Measurements from ENCODE around the gene HBG2.
"Not testable (repeated sequence)": the region's sequence is repeated elsewhere in the genome, so short reads cannot be mapped to it uniquely, and the experiment has no call there.

Gene HBG2

DNA sequence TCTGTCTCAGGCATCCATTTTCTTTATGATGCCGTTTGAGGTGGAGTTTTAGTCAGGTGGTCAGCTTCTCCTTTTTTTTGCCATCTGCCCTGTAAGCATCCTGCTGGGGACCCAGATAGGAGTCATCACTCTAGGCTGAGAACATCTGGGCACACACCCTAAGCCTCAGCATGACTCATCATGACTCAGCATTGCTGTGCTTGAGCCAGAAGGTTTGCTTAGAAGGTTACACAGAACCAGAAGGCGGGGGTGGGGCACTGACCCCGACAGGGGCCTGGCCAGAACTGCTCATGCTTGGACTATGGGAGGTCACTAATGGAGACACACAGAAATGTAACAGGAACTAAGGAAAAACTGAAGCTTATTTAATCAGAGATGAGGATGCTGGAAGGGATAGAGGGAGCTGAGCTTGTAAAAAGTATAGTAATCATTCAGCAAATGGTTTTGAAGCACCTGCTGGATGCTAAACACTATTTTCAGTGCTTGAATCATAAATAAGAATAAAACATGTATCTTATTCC lies 26.1 kb upstream of the HBG2 start:
- DNase-seq: no peak

DNA sequence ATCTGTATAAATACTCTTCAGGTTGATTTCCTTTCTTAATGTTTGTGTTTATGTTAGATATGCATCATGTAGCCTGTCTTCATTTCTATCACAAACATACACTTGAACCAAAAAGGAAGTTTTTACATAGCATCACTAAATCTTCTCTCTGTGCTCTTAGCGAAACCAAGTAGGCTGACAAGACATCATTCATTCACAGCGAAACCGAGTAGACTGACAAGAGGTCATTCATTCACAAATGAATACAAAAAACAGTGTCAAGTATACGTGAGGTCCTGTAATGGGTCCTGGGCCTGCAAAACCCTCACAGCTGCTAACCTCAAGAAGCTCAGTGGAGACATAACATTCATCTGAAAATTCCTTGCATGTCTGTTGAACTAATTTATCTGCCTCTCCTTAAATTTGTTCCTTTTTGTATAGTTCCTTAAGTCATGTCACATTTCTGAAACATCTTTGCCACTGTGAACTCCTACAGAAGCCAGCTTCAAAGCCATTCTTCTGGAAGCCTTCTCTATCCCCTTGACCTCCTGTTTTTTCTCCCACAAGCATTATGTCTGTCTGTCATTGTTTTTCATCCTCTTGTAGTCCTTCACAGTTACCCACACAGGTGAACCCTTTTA lies 25.0 kb upstream of the HBG2 start:
- no peak for DNase-seq

DNA sequence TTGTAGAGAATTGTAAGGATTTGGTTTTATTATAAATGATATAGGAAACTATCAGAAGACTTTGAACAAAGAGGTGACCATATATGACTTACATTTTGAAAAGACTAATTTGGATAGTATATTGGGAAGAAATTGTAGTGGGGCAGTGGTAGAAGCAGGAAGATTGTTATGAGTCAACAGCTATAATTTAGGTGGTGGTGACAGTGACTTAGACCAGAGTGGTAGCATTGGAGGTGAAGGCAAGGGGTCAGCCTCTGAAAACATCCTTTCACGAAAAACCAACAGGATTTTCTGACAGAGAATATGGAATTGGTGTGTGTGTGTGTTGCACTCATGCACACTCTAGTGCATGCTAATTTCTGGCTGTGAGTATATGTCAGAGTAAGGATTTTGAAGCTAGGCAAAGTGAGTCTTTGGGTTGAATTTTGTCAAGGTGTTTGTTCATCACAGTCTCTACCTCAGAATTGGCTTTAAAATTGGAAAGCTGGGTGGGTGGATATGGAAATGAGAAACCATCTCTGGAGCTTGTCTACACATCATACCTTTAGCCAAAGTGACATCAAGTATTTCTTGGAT lies 23.3 kb upstream of the HBG2 start:
- no peak for DNase-seq

DNA sequence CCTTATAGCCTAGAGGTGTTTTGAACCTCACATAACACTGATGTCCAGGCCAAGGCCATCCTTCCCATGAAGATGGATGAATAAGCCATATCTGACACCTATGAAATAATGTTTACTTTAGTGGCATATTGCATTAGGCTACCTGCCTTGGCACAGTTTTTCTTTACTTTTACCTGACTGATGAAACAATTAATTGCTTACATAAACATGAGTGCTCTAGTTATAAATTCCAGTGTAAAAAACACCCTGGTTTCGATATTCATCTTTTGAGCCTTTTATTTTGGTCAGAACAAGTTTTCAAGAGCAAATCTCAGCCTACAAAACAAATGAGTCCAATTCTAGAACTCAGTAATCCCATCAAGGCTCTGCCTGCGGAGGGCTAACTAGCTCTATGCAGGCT lies 22.1 kb upstream of the HBG2 start:
- no peak for DNase-seq

DNA sequence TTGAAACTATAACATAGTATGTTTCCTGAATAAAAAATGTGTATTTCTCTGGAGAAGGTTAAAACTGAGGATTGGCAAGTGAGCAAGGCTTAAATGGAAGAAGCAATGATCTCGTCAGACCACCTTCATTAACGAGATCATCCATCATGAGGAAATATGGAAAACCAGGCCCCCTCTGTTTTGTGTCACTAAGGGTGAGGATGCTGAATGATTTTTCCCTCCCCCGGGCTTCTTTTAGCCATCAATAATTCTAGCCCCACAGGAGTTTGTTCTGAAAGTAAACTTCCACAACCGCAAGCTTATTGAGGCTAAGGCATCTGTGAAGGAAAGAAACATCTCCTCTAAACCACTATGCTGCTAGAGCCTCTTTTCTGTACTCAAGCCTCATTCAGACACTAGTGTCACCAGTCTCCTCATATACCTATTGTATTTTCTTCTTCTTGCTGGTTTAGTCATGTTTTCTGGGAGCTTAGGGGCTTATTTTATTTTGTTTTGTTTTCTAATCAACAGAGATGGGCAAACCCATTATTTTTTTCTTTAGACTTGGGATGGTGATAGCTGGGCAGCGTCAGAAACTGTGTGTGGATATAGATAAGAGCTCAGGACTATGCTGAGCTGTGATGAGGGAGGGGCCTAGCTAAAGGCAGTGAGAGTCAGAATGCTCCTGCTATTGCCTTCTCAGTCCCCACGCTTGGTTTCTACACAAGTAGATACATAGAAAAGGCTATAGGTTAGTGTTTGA lies 21.0 kb upstream of the HBG2 start:
- DNase-seq: no peak

DNA sequence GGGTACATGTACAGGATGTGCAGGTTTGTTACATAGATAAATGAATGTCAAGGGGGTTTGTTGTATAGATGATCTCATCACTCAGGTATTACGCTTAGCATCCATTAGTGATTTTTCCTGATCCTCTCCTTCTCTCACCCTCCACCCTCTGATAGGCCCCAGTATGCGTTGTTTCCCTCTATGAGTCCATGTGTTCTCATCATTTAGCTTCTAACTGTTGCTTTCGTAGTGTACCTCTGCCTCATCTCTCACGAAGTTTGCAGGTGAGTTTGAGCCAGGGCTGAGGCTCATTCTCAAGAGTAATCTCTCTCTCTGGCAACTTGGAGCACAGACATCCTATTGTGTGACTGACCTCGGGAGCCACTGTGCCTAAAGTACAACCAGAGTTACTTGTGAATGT lies 19.8 kb upstream of the HBG2 start:
- DNase-seq: no peak

DNA sequence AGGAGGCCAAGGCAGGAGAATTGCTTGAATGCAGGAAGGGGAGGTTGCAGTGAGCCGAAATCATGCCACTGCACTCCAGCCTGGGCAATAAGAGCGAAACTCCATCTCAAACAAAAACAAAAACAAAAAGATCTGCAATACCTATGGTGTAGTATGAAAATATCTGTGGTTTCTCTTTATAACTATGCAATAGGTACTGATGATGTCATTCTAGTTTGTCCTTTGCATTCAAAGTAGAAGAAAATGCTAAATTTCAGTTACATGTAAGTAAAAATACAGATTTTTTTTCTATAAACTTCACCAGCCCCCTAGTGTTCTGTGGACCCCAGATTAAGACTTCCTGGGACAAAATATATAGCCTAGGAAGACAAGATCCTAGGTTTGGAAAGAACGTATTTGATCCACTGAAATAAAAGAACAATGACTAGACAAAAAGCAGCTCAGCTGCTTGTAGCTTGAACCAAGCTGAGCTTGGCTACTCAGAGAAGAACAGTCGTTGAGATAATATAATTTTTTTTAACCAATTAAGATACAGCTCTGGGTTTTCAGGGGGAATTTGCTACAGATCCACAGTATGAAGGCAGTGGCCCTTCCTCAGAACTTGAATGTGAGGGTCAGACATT lies 17.9 kb upstream of the HBG2 start:
- no peak for DNase-seq

DNA sequence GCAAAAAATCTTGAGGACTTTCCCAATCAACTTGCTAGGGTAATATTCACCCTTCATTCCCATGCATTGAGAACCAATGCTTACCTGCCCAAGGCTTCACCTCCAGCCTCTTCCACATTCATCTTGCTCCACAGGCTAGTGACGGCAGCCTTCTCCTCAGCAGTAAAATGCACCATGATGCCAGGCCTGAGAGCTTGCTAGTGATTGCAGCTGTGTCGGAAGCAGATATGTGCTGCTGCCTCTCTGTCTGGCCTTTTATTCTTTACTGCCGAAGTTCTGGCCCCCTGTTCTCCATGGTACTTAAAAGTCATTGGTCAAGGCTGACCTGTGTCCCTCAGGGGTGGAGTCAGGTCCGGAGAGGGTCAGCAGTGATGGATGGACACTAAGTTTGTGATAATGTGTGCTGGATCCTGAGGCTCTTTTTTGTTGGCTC lies 15.2 kb upstream of the HBG2 start, which contains the start of gene HBE1:
Gene HBE1, minus strand, starts transcription at position 231 of the 433 bp plus-strand sequence. Its CDS starts 55 bp downstream, at position 176.
- no peak for DNase-seq

DNA sequence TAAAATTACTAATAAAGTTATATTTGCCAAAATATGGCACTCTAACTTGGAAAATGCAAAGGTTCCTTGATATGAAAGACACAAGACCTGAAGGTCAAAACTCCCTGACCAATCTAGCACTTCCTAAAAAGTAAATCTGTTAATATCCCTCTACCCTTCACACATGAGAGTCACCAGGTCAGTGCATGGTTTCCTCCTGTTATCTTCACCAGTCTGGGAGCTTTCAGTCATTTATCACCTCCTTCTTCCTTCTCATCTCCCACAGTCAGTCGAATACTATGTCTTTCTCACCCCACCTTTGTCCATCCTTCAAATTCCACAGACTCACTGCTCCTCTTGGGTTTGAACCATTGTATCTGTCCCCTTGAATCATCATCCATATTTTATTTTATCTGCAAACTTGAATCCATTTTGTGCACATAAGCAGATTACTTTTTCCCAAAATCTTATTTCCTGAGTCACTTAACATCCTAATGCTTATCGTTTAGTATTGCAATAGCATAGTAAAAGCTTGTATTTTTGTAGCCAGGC lies 12.5 kb upstream of the HBG2 start:
- DNase-seq: no peak

DNA sequence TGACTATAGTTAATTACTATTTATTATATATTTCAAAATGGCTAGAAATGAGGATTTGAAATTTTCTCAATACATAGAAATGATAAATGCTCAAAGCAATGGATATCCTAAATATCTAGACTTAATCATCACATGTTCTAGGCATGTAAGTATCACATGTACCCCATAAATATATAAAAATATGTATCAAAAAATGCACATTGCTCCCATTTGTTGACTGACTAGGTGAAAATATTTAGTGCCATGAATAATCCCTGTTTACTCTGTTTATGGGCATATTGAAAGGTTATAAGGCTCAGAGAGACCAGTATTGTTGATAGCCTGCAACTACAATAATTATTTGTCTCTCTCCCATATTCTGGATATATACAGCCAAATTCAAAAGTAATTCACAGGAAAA lies 12.0 kb upstream of the HBG2 start:
- DNase-seq: no peak

DNA sequence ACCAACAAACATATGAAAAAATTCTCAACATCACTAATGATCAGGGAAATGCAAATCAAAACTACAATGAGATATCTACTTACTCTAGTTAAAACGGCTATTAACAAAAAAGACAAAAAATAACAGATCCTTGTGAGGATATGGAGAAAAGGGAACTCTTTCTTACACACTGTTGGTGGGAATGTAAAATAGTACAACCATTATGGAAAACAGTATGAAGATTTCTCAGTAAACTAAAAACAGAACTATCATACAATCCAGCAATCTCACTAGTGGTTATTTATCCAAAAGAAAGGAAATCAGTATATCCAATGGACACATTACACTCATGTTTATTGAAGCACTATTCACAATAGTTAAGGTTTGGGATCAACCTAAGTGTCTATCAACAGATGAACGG lies 11.3 kb upstream of the HBG2 start:
- no peak for DNase-seq

DNA sequence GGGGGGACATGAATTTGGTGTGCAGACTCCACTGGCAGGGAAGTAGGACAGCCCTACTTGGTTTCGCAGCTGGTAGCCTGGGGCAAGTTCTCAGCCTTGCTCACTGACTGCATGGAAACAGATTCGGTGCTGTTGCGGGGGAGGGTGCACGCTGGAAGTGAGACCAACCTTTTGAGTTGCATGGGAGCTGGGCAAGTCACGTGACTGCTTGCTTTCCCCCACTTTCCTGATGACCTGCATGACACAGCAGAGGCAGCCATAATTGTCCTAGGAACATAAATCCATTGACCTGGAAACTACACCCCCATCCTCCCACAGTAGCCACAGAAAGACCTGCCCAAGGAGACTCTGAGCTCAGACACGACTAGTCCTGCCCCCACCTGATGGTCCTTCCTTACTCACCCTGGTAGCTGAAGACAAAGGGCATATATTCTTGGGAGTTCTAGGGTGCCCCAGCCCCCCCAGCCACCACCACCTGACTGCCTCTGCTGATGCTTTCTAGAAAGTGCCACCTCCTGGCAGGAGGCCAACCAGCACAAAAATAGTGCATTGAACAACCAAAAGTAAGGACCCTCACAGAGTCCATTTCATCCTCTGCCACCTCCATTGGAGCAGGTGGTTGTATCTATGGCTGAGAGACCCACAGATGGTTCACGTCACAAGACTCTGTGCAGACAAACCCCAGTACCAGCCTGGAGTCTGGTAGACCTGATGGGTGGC lies 4.1 kb upstream of the HBG2 start:
- no peak for DNase-seq

DNA sequence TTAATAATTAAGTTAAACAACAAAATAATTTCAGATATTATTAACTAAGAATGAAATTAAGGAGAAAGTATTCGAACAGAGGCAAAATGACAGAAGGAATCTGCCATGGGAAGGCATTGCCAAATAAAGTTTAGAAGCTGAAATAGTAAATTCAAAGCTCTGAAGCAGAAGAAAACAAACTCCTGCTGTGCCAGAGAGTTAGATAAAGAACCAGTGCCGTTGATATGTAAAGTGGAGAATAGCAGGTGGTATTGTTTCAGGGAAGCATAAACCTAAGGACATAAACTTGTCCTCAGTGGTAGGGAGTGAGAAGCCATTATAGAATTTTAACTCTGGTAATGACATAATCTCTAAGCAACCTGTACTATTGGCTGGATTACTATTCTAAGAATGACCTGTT lies 2.7 kb upstream of the HBG2 start:
- DNase-seq: no peak

DNA sequence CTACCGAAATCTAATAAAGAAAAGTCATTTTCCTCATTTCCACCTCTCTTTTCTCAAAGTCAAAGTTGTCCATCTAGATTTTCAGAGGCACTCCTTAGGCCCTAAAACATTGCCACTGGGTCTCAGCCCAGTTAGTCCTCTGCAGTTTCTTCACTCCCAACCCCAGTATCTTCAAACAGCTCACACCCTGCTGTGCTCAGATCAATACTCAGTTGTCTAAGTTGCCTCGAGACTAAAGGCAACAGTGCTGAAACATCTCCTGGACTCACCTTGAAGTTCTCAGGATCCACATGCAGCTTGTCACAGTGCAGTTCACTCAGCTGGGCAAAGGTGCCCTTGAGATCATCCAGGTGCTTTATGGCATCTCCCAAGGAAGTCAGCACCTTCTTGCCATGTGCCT lies 558 bp downstream of the HBG2 start:
- not testable (repeated sequence) for DNase-seq

DNA sequence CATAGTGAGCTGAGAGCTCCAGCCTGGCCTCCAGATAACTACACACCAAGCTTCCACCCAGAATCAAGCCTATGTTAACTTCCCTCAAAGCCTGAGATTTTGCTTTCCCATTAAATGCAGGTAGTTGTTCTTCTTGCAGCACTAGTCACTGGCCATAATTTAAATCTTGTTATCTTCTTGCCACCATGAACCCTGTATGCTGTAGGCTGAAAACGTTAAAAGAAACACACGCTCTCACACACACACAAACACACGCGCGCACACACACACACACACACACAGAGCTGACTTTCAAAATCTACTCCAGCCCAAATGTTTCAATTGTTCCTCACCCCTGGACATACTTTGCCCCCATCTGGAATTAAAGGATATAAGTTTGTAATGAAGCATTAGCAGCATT lies 1.1 kb downstream of the HBG2 start:
- not testable (repeated sequence) for DNase-seq

DNA sequence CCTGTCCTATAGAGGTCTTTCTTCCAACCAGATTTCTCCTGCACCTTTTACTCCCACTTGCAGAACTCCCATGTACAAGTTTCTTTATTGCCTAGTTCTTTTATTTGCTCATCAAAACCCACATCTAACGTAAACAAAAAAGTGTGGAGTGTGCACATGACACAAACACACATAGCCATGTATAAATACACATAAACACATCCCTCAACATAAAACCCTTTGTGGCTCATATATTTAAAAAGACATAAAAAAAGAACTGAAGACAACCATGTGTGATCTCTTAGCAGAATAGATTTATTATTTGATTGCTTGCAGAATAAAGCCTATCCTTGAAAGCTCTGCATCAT lies 1.7 kb downstream of the HBG2 start:
- no peak for DNase-seq

DNA sequence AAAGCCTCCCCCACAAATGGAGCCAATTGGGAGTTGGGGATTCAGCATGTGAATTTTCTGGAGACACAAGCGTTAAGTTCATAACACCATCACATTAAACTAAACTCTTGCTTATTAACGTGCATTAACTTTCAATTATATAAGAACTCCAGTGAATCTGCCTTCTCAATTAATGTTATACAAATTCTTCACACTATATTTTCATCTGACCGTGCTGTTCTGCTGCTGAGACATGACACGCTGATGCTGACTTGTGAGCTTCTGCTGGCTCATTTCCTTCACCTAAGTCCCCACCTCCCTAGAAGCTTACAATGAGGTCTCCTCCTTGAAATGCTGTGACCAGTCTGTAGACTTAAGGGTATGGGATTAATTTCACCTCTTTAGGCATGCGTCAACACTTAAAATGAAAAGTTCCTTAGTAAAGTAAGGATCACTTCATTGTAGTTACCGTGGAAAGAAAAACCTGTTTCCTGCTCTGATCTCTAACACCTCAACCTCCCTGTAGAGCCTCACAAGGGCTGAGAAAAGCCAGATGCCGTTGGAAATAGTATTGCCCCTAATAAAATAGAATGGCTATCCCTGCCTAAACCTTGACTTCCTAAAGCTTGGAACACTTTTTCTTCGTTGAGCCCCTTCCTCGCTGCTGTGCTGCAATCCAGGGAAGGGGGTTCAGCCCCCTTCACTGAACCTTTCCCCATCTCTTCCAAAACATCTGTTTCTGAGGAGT lies 2.2 kb downstream of the HBG2 start:
- DNase-seq: no peak

DNA sequence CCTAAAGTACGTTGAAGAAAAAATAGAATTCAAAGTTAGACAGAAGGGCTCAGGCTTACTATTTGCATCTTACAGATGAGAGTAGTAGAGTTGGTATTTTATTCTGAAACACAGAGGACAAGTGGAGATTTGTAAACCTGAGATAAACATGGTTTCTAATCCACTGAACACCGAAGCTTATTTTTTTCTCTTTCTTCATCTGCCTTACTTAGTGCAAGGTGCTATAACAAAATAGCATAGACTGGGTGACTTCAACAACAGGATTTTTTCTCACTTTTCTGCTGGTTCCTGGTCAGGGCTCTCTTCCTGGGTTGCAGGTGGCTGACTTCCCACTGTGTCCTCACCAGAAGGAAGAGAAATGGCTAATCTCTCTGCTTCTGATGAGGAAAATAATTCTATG lies 2.8 kb downstream of the HBG2 start:
- no peak for DNase-seq

DNA sequence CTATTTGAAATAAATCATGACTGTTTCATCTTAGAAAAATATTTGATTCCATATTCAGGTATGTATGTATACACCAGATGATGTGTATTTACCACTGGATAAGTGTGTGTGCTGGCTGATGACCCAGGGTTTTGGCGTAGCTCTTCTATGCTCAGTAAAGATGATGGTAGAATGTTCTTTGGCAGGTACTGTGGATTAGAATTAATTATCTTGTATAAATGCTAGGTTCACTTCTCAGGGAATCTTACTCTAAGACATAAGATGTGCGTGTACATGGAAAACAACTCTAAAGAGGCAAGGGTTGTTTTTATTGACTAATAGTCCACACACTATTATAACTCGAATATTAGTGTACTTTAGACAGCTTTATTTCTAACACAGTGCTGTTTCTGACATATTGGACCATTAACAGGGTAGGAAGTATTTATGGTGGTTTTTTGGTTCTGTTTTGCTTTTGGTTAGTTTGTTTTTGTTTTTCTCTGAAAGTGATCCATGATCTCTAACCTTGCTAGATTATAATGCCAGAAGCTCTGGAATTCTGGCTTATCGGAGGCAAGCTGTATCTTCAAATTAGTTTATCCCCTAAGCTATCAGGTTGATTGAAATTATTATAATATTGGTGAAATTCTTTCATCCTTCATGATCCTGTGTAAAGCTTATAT lies 3.9 kb downstream of the HBG2 start:
- DNase-seq: no peak

DNA sequence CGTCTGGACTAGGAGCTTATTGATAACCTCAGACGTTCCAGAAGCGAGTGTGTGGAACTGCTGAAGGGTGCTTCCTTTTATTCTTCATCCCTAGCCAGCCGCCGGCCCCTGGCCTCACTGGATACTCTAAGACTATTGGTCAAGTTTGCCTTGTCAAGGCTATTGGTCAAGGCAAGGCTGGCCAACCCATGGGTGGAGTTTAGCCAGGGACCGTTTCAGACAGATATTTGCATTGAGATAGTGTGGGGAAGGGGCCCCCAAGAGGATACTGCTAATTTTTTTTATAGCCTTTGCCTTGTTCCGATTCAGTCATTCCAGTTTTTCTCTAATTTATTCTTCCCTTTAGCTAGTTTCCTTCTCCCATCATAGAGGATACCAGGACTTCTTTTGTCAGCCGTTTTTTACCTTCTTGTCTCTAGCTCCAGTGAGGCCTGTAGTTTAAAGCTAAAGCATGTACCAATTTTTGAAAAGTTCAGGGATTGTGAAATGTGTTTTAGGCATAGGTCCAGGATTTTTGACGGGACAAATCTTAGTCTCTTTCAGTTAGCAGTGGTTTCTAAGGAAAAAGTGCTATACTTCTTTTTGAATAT lies 4.7 kb downstream of the HBG2 start, which contains the start of gene HBG1:
Gene HBG1, minus strand, starts transcription at position 51 of the 590 bp plus-strand sequence. CDS start 53 bp downstream, outside the sequence.
- DNase-seq: not testable (repeated sequence)

DNA sequence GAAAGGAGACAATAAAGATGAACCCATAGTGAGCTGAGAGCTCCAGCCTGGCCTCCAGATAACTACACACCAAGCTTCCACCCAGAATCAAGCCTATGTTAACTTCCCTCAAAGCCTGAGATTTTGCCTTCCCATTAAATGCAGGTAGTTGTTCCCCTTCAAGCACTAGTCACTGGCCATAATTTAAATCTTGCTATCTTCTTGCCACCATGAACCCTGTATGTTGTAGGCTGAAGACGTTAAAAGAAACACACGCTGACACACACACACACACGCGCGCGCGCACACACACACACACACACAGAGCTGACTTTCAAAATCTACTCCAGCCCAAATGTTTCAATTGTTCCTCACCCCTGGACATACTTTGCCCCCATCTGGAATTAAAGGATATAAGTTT lies 6.1 kb downstream of the HBG2 start:
- not testable (repeated sequence) for DNase-seq
